ENCODE measurements around the gene TSPAN9. TPM values are rescaled to one million over a fixed set of nuclear protein-coding genes. Genes with fewer than 3 reads are reported as not detected.

Gene TSPAN9
- total and polyA plus RNA-seq, 2 experiments from 2014 or later, result 6.0 to 31.5 TPM

DNA sequence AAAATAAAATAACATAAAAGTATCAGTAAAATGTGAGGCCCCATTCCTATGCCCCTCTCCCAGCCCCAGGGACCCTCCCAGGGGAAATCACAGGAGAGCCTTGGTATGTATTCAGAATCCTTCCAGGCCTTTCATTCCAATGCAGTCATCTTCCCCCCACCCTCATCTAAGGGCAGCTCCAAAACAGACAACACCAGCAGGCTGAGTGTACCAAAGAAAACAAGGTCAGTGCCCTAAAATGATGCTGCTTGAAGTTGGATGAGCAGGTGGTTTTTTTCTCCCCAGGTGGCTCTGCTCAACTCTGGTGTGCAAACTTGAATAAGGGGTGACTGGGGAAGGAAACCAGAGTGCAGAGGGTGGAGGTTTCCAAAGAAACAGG is 56.2 kb downstream of the TSPAN9 start (continued):
- no peak for TF ChIP-seq ZNF114 (CRISPR knock-in tag; IDR thresholded peaks at IDR 0.05)
- TF ChIP-seq, protein P1, sequence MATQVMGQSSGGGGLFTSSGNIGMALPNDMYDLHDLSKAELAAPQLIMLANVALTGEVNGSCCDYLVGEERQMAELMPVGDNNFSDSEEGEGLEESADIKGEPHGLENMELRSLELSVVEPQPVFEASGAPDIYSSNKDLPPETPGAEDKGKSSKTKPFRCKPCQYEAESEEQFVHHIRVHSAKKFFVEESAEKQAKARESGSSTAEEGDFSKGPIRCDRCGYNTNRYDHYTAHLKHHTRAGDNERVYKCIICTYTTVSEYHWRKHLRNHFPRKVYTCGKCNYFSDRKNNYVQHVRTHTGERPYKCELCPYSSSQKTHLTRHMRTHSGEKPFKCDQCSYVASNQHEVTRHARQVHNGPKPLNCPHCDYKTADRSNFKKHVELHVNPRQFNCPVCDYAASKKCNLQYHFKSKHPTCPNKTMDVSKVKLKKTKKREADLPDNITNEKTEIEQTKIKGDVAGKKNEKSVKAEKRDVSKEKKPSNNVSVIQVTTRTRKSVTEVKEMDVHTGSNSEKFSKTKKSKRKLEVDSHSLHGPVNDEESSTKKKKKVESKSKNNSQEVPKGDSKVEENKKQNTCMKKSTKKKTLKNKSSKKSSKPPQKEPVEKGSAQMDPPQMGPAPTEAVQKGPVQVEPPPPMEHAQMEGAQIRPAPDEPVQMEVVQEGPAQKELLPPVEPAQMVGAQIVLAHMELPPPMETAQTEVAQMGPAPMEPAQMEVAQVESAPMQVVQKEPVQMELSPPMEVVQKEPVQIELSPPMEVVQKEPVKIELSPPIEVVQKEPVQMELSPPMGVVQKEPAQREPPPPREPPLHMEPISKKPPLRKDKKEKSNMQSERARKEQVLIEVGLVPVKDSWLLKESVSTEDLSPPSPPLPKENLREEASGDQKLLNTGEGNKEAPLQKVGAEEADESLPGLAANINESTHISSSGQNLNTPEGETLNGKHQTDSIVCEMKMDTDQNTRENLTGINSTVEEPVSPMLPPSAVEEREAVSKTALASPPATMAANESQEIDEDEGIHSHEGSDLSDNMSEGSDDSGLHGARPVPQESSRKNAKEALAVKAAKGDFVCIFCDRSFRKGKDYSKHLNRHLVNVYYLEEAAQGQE (IDR thresholded peaks at IDR 0.05; ENCODE audit: unreplicated experiment), result no peak
- TF ChIP-seq POLR2AphosphoS5 (IDR thresholded peaks at IDR 0.05; ENCODE audit: low read depth), result no peak
- no peak for TF ChIP-seq EZH2 (IDR thresholded peaks at IDR 0.05; ENCODE audit: low read depth, unreplicated experiment)
- no peak for TF ChIP-seq NANOG (IDR thresholded peaks at IDR 0.05; ENCODE audit: borderline replicate concordance)
- TF ChIP-seq, protein P2, sequence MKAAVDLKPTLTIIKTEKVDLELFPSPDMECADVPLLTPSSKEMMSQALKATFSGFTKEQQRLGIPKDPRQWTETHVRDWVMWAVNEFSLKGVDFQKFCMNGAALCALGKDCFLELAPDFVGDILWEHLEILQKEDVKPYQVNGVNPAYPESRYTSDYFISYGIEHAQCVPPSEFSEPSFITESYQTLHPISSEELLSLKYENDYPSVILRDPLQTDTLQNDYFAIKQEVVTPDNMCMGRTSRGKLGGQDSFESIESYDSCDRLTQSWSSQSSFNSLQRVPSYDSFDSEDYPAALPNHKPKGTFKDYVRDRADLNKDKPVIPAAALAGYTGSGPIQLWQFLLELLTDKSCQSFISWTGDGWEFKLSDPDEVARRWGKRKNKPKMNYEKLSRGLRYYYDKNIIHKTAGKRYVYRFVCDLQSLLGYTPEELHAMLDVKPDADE (IDR thresholded peaks at IDR 0.05), result no peak

DNA sequence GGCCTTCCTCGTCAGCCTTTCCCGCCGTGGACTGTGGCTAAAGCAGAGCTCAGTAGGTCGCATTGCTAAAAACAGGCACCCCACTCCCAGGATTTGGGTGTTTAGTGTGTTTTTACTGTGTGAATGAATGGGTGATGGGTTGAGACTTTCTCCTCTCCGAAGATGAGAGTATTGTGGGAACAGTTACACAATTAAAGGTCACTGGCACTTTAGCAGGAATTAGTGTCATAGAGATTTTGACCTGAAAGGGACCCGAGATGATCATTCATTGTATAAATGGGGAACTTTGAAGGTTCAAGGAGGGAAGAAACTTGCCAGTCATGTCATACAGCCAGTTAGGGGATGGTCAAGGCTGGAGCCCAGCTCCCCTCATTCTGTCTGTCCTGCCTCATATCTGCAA is 56.9 kb downstream of the TSPAN9 start:
- H2AFZ ChIP-seq, result no peak overlapping the region
- peaks cover 6% of the 10 kb centered on the region; the same call in 1 of the 2 replicates for H4K20me1 ChIP-seq (replicated peaks; ENCODE audit: insufficient read depth)
- no peaks in the 10 kb centered on the region; the same call in 2 of the 3 replicates for H3K36me3 Mint-ChIP-seq (ENCODE audit: low read depth)
- peaks cover 19% of the 10 kb centered on the region for H3K4me1 ChIP-seq (ENCODE audit: insufficient read depth)
- DNase-seq (ENCODE audit: low spot score) (no peak), ATAC-seq (no peak)
- H3K27ac ChIP-seq (ENCODE audit: low read depth), result no peak overlapping the region
- peaks cover 49% of the 10 kb centered on the region for H3K4me1 Mint-ChIP-seq
- no peak overlapping the region for H3K4me3 Mint-ChIP-seq
- 0 out of 2 replicates have a peak, but pooled peaks cover 2% of the 10 kb centered on the region for H3F3A ChIP-seq (replicated peaks; ENCODE audit: low read depth)
- peaks cover 12% of the 10 kb centered on the region for H3K27me3 Mint-ChIP-seq (ENCODE audit: insufficient read depth, low read depth, poor library complexity)
- H3K27me3 ChIP-seq (ENCODE audit: insufficient read depth), result no peaks in the 10 kb centered on the region
- H3K4me3 ChIP-seq, result no peak overlapping the region
- H3K27ac Mint-ChIP-seq, result no peak overlapping the region
- H3K79me2 ChIP-seq (replicated peaks; ENCODE audit: insufficient read depth), result no peaks in the 10 kb centered on the region; the same call in 1 of the 2 replicates
- no peaks in the 10 kb centered on the region for H3K9me2 ChIP-seq (ENCODE audit: insufficient read depth)
- H3K36me3 ChIP-seq (ENCODE audit: insufficient read depth), result no peaks in the 10 kb centered on the region
- no peaks in the 10 kb centered on the region for H3K9me3 Mint-ChIP-seq
- H3K4me2 ChIP-seq, result no peak overlapping the region
- TF ChIP-seq CREB1 (CRISPR knock-in tag; IDR thresholded peaks at IDR 0.05; ENCODE audit: low read depth), result no peak
- TF ChIP-seq NANOG (IDR thresholded peaks at IDR 0.05; ENCODE audit: borderline replicate concordance), result no peak
- no peak for TF ChIP-seq JUNB (IDR thresholded peaks at IDR 0.05; ENCODE audit: unreplicated experiment)
- TF ChIP-seq, protein P2 (IDR thresholded peaks at IDR 0.05), result no peak
- TF ChIP-seq POLR2AphosphoS5 (IDR thresholded peaks at IDR 0.05; ENCODE audit: low read depth), result no peak
- no peak for TF ChIP-seq EZH2phosphoT487 (IDR thresholded peaks at IDR 0.05; ENCODE audit: unreplicated experiment)
- no peak for TF ChIP-seq ZNF462 (CRISPR knock-in tag; IDR thresholded peaks at IDR 0.05)
- no peak for TF ChIP-seq STAT1 (IDR thresholded peaks at IDR 0.05; ENCODE audit: unreplicated experiment)
- TF ChIP-seq ZNF331 (CRISPR knock-in tag; IDR thresholded peaks at IDR 0.05; ENCODE audit: low read depth), result no peak
- no peak for TF ChIP-seq EZH2 (IDR thresholded peaks at IDR 0.05; ENCODE audit: low read depth, unreplicated experiment)
